ENCODE measurements around the gene RNF212.
A peak's percentile ranks its signal among the peaks of the same experiment; 100 is the strongest.

Gene RNF212

GRCh38 chr4:1033840-1034551 is 79.4 kb downstream of the RNF212 start:
- no peak for DNase-seq

DNA sequence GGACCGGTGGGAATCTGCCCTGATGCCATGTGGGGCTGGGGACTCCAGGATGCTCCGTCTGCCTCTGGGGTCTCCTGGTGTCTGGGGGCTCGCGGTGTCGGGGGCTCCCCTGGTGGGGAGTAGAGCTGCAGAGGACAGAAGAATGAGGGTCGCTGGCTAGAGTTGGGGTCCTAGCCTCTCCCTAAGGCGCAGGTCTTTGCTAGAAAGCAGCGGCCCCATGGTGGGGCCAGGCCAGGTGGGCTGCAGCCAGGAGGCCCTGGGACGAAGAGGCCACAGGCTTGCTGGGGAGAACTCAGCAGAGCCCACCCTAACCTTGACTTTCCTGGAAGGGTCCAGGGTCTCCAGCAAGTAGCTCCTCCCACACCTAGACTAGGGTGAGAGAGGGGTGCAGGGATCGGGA is 80.5 kb downstream of the RNF212 start:
- DNase-seq, result no peak

DNA sequence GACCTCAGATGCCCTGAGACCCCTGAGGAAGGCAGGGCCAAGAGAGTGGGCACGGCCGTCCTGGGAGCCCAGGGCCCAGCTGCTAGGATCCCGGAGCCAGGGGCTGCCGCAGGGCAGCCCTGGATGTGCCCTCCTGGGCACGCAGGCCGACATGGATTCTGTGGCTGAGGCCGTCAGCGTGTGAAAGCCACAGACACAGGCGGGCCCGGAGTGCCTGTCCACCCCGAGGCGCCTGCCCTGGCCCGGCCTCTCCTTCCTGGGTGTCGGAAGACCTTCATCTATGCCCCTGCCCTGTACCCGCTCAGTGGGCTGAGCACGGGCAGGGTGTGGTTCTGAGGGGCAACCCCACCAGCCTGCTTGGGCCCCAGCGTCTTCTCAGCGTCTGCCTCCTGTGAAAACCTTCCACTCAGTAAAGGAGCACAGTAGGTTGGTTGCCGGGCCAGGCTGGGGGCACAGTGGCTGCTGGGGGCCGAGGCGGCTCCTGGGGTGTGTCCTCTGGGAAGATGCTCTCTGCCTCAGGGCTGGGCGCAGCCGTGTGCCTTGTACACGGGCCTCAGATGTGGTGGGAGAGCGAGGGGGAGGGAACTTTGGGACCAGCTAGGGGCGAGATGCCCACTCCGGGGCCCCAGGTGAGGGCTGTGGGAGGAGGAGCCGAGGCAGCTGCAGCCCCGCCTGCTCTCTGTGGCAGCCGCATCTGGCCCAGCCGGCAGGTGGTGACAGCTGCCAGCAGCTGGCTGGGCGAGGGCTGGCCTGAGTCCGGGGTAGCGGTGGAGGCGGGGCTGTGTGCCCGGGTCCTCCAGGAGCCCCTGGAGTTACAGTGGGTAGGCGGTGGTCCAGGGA is 81.2 kb downstream of the RNF212 start:
- no peak for DNase-seq

DNA sequence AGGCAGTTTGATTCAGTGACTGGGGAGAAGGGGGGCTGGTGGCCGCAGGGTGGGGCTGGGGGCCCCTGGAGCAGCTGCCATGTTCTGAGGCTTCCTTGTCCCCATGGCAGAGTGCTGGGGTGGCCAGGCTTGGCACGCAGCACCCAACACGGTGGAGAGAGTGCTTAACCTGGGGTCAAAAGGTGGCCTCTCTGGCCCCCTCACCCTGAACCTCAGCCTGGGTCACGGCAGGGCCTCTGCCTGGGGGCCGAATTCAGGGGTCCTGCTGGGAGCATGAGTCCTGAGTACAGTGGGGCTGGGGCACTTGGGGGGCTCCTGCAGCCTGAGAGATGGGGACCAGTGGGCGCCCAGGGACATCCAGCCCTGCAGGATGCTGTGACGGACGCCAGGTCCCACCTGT is 82.0 kb downstream of the RNF212 start:
- no peak for DNase-seq

GRCh38 chr4:1030559-1030958 is 82.8 kb downstream of the RNF212 start:
- DNase-seq, result no peak

DNA sequence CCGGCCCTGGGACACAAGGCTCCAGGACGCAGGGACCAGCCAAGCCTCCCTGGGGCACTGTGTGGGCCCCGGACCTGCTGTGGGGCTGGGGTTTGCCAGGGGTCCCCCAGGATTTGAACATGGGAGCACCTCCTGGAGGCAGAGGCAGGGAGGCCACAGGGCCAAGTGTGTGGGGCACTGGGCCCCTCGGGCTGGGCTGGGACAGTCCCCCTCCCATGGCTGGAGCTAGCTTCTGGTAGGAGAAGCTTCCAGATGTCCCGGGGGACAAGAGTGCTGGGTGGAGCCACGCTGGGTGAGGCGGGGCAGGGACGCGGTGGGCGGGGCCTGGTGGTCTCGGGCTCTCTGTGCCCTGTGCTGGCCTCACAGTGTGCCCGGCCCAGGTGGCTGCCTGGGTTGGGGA is 83.3 kb downstream of the RNF212 start:
- DNase-seq, result no peak

GRCh38 chr4:1029529-1029928 is 83.8 kb downstream of the RNF212 start:
- no peak for DNase-seq

DNA sequence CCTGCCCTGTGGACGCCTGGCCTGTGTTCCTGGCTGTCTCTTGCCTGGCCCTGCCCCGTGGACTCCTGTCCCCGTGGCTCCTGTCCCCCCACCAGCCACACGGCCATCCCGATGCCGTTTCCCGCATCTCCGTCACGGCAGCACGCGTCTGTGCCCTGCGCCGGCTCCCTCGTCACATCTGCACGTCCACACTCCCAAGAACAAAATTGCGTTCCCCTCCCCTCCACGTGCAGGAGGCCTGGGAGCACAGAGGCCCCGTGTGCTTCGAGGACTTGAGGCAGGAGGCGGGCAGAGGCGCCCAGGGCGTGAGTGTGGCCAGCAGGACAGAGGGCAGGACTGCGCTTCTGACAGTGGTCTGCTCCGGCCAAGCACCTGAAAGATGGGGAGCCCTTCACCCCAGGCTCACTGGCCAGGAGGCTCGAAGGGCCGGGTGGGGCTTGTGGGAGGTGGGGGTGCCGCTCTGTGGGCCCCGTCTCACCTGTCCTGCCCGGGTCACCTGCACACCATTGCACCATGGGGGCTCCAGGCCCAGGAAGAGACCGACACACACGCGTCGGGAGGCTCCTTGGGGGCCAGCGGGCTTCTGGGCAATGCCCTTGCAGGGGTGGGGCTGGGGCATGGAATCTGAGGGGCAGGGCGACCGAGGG is 84.7 kb downstream of the RNF212 start:
- DNase-seq, result no peak

GRCh38 chr4:1027915-1028238 is 85.5 kb downstream of the RNF212 start:
- no peak for DNase-seq

- DNase-seq, result no peak
Measured at GRCh38 chr4:1027219-1027914, 86.0 kb downstream of the RNF212 start.

DNA sequence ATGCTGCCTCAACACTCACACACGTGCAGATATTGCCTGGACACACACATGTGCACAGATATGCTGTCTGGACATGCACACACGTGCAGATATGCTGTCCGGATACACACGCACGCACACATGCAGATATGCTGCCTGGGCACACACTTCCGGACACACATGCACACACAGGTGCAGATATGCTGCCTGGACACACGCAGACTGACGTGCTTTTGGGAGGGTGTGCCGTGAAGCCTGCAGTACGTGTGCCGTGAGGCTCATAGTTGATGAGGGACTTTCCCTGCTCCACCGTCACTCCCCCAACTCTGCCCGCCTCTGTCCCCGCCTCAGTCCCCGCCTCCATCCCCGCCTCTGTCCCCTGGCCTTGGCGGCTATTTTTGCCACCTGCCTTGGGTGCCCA is 87.2 kb downstream of the RNF212 start:
- DNase-seq, result peak in 1 of 4 experiments; percentile 48

DNA sequence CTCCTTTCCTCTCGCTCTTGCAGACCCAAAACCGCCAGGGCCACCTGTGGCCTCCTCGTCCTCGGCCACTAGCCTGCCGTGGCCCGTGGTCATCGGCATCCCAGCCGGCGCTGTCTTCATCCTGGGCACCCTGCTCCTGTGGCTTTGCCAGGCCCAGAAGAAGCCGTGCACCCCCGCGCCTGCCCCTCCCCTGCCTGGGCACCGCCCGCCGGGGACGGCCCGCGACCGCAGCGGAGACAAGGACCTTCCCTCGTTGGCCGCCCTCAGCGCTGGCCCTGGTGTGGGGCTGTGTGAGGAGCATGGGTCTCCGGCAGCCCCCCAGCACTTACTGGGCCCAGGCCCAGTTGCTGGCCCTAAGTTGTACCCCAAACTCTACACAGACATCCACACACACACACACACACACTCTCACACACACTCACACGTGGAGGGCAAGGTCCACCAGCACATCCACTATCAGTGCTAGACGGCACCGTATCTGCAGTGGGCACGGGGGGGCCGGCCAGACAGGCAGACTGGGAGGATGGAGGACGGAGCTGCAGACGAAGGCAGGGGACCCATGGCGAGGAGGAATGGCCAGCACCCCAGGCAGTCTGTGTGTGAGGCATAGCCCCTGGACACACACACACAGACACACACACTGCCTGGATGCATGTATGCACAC is 88.3 kb downstream of the RNF212 start:
- no peak for DNase-seq

- DNase-seq, result no peak
Measured at GRCh38 chr4:1023895-1024740, 89.2 kb downstream of the RNF212 start.

DNA sequence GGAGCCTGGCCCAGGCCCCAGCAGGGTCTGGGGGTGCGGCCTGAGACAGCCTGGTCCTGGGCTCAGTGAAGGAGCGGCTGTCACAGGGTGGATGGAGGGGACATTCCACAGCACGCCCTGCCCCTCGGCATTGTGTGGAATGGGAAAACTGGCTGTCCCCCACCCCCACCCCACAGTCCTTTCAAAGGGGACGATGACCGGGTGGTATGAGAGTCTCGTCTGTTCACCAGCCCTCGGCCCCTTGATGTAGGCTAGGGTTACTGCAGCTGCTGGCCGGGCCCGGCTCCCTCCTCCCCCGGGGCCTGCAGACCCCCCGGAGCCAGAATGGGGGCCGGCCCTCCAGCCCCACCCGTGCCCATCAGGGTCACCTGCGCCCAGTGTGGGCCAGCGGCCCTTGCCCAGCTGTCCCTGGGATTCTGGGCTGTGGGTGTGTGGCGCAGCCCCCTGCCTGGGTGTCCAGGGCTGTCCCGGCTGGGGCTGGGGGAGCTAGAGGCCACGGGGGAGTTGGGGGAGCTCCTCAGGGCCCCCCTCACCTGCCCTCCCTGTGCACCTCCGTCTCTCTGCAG is 90.2 kb downstream of the RNF212 start:
- no peak for DNase-seq

DNA sequence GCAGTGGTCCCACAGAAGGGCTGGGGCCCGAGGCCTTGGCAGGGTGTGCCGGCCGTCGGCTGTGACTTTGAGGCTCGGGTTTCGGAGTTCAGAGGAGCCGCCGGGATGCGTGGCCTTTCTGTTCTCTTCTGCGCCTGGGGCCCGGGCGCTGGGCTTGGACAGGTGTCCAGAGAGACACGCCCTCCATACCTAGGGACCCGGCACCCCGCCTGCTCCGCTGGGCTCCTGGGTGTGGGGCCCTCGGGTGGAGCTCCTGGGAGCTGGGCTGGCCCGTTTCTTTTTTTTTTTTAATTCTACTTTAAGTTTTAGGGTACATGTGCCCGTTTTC is 90.7 kb downstream of the RNF212 start:
- DNase-seq, result no peak

- DNase-seq, result no peak
Measured at GRCh38 chr4:1022051-1022738, 91.2 kb downstream of the RNF212 start.
